ENCODE measurements around the gene DNAJC10. TPM values are rescaled to one million over a fixed set of nuclear protein-coding genes. Genes with fewer than 3 reads are reported as not detected.

DNAJC10 gene
- polyA plus RNA-seq, 3 donors = 153 to 166 (median 166) TPM

DNA sequence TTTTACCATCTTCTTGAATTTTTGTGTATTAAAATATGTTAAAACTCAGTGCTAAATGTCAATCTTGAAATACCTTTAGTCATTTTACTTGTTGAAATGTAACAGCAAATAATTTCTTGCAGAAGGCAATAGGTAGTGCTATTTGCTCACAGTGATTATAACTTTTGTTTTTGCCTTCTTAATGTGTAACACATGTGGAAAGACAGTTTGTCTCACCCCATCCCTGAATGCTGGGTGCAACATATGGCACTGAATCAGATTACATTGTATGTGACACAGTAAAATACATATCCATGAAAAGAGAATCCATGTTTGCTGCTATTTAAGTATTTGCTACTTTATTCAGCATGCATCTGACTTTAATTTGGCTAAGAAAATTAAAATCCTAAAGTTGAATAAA, 115.0 kb downstream of the DNAJC10 start:
- no peak for DNase-seq

DNA sequence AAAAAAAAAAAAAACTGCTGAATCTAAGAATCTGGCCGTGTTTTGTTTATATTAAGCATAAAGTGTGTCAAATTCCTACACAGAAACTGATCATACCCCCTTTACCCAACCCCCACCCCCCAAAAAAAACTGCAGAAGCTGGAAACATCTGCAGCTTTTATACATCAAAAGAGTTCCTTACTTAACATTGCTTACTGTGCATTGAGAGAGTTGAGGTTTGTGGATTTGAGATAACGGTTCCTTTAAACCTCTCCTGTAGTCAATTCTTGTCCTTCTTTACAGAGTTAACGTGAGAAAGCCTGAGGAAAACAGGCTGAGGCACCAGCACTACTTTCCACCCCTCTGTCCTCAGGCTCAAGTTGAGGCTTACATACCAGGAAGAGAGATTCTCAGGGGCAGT, 115.9 kb downstream of the DNAJC10 start:
- no peak for DNase-seq

DNA sequence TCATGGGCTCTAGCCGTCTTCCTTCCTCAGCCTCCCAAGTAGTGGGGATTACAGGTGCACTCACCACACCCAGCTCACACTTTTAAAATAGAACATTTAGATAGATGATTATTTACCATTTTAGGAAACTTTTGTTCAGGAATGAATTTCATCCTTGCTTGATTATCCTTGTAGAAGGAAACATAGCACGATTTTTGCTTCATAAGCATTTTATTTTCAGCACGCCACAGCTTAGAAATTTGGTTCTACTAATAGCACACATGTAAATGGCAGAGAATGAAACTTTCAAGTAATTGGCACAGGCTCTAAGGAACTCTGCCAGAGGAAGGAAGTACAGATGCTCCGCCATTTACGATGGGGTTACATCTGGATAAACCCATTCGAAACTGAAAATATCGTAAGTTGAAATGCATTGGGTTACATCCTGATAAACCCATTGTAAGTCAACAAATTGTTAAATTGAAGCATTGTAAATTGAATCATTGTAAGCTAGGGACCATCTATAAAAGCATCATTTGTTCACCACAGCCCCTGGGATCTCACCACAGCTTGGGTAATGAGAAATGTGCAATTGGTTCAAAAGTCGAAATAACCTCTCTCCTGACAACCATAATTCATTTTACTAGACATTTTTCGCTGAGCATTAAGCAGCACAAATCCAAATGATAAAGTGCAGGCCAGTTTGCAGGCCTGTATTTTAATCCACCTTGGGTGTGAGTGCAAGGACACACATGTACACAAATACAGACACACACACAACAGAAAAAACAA, 117.2 kb downstream of the DNAJC10 start:
- DNase-seq = no peak

DNA sequence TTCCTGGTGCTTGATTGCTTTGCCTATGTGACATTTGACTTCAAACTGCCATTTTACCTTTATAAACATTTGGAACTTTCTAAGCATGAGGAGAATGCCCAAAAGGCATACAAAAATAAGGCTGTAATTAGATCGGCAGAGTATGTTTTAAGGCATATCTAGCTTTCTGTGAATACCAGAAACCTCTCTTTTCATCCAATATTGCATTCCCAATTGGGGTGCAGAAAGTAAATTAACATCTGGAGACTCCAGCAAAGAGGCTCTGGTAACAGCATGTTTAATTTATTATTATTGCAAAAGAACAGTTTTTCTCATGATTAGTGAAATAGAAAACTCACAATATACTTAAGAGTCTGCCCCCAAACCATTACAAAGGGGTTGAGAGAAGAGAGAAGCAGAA, 118.2 kb downstream of the DNAJC10 start:
- DNase-seq = no peak

DNA sequence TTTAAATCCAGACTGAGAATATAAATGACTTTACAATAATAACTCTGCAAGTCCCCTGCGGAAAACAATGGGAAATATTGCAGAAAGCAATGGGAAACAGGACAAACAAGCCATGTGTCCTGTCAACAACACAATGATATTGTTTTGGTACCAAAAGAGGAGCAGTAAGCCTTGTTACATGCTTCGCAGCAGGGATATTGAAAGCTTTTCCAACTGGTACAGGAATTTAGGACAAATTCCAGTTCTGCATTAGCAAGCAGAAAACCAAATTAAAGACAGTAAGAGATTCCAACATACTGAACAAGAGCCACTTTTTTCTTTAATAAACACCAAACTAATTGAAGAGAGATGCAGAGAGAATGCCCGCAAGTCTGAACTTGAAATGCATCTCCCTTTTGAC, 120.4 kb downstream of the DNAJC10 start:
- no peak for DNase-seq

Other genes starting within 250 kb of the DNAJC10 start
- gene FRZB, start 150.4 kb downstream of the DNAJC10 start, polyA plus RNA-seq (ENCODE audit: insufficient read length in 3 of 3) = 10 to 100 TPM in 1 of 3 donors, 1 to 10 TPM in 2; 8.0 to 11.5 (median 9.3) TPM

Data from renal pelvis (tissue), 4 donors.